ENCODE measurements around the gene ADPRM. TPM values are rescaled to one million over a fixed set of nuclear protein-coding genes. Genes with fewer than 3 reads are reported as not detected.

The ADPRM gene
- total RNA-seq, 1 experiment from 2014 or later = 7.9 TPM

DNA sequence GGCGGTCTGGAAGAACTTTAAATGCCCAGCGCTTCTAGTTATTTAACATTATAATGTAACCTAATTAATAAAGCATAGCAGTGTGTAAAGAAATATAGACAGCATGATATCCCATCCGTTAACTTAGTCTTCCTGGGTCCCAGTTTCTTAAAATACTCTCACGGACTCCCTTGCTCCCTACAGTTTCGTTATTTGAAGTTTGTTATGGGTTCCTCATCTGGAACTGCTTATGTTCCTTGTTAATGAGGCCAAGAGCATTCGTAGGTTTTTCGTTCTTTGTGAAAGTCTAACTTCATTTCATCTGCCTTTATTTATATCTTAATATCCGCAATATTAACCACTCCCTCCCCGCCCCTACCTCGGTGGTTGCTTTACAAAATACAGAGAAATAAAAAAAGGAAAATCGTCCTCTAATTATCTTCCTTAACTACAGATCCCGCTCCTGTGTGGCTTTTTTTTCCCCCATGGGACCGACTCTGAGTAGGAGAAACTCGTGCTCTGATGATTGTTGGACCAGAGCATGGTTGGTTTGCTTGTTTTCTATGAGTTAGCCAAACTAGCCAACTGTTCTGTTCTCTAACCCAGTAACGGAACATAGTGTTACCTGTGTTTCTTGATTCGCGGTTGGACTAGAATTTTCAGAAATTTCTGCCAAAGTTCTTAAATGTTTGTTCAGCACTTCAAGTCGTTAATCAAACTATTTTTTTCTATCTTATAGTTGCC is 863 bp downstream of the ADPRM start:
- H3K4me3 ChIP-seq (replicated peaks in 1 of 2; ENCODE audit: low read depth in 1 of 2, low read length in 2 of 2) = peak overlapping the region; percentile 93 to 97
- peaks cover 15 to 18% of the 10 kb centered on the region in 2 experiments; a peak in 3 of 4 replicates for H3K36me3 ChIP-seq (ENCODE audit: control insufficient read depth in 1 of 2, insufficient read depth in 2 of 2, low read length in 2 of 2)
- TF ChIP-seq JUND (IDR thresholded peaks at IDR 0.05) (no peak), SRF (IDR thresholded peaks at IDR 0.05; ENCODE audit: low read depth) (no peak), SIN3A (IDR thresholded peaks at IDR 0.05; ENCODE audit: low read depth) (no peak), ZNF274 (IDR thresholded peaks at IDR 0.05; ENCODE audit: low read depth, low read length) (no peak), EGR1 (IDR thresholded peaks at IDR 0.05; ENCODE audit: low read depth) (no peak)
- no peaks in the 10 kb centered on the region for H4K20me1 ChIP-seq (ENCODE audit: insufficient read depth)
- H3K79me2 ChIP-seq (ENCODE audit: insufficient read depth, low read length) = peaks cover 59% of the 10 kb centered on the region
- no peaks in the 10 kb centered on the region for H3K9me3 ChIP-seq (ENCODE audit: control insufficient read depth in 1 of 2, insufficient read depth in 1 of 2, low read depth in 1 of 2, low read length in 2 of 2)
- H3K4me1 ChIP-seq (ENCODE audit: control insufficient read depth in 1 of 2, insufficient read depth in 2 of 2, low read length in 2 of 2) = peaks cover 8 to 20% of the 10 kb centered on the region in 2 experiments; a peak in 3 of 4 replicates
- H3K9me2 ChIP-seq (ENCODE audit: insufficient read depth) = no peaks in the 10 kb centered on the region
- peak overlapping the region; percentile 95 for H3K9ac ChIP-seq (ENCODE audit: low read length)
- H3K4me2 ChIP-seq (ENCODE audit: low read length) = peak overlapping the region; percentile 67
- RAD21 ChIA-PET (ENCODE audit: low non-redundant PET in 1 of 2, low total read pairs in 2 of 2, uncharacterized antibody in 2 of 2, unreplicated experiment in 2 of 2) = no interaction called here
- H3K27me3 ChIP-seq (ENCODE audit: insufficient read depth, low read length) = no peaks in the 10 kb centered on the region
- H3K27ac ChIP-seq (ENCODE audit: low read depth, low read length) = peak overlapping the region; percentile 65
- DNase-seq (ENCODE audit: low read depth, low spot score) (no peak), ATAC-seq (no peak)
- H2AFZ ChIP-seq (ENCODE audit: low read depth, low read length, poor library complexity, severe bottlenecking) = peak overlapping the region; percentile 6
- BruUV-seq (replicated peaks) = TSS peak; percentile 72
- CTCF ChIA-PET = no interaction called here
- intact Hi-C loops (cut with micrococcal nuclease) = no loop called here
- POLR2A ChIA-PET = no interaction called here

DNA sequence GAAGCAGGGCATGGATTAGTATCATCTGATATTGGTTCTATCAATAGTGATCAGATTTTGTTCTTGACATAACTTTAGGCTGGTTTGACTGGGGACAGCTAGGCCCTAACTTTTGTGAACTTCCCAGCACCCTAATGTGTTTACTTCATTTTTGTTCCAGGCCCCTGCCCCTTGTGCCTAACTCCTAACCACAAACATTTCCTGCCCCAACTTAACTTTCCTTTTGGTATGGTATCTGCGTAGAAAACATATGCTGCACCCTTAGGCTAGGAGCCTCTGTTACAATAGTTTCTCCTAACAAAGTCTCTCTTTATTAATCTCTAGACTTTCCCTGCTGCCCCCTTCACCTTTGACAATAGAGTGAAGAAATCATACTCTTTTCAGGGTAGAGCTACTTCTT is 2.5 kb downstream of the ADPRM start:
- Histone ChIP-seq H2AFZ (ENCODE audit: low read depth, low read length, poor library complexity, severe bottlenecking) (no peak overlapping the region), H3K9me3 (ENCODE audit: control insufficient read depth in 1 of 2, insufficient read depth in 1 of 2, low read depth in 1 of 2, low read length in 2 of 2) (no peaks in the 10 kb centered on the region), H3K9me2 (ENCODE audit: insufficient read depth) (no peaks in the 10 kb centered on the region), H3K79me2 (ENCODE audit: insufficient read depth, low read length) (peaks cover 47% of the 10 kb centered on the region), H3K4me1 (ENCODE audit: control insufficient read depth in 1 of 2, insufficient read depth in 2 of 2, low read length in 2 of 2) (peaks cover 8 to 20% of the 10 kb centered on the region in 2 experiments; a peak in 3 of 4 replicates), H4K20me1 (ENCODE audit: insufficient read depth) (no peaks in the 10 kb centered on the region), H3K4me3 (replicated peaks in 1 of 2; ENCODE audit: low read depth in 1 of 2, low read length in 2 of 2) (no peak overlapping the region), H3K36me3 (ENCODE audit: control insufficient read depth in 1 of 2, insufficient read depth in 2 of 2, low read length in 2 of 2) (peaks cover 5 to 7% of the 10 kb centered on the region in 2 experiments; a peak in 3 of 4 replicates), H3K27me3 (ENCODE audit: insufficient read depth, low read length) (no peaks in the 10 kb centered on the region), H3K9ac (ENCODE audit: low read length) (no peak overlapping the region), H3K4me2 (ENCODE audit: low read length) (no peak overlapping the region), H3K27ac (ENCODE audit: low read depth, low read length) (no peak overlapping the region)
- ChIA-PET POLR2A (no interaction called here), CTCF (no interaction called here), RAD21 (ENCODE audit: low non-redundant PET in 1 of 2, low total read pairs in 2 of 2, uncharacterized antibody in 2 of 2, unreplicated experiment in 2 of 2) (no interaction called here)
- DNase-seq (ENCODE audit: low read depth, low spot score) = no peak
- BruUV-seq (replicated peaks) = no TSS peak
- ATAC-seq = no peak
- no peak for TF ChIP-seq EZH2 (IDR thresholded peaks at IDR 0.05)
- no peak for TF ChIP-seq ELF1 (IDR thresholded peaks at IDR 0.05; ENCODE audit: borderline replicate concordance, low read depth)
- TF ChIP-seq, protein P1, sequence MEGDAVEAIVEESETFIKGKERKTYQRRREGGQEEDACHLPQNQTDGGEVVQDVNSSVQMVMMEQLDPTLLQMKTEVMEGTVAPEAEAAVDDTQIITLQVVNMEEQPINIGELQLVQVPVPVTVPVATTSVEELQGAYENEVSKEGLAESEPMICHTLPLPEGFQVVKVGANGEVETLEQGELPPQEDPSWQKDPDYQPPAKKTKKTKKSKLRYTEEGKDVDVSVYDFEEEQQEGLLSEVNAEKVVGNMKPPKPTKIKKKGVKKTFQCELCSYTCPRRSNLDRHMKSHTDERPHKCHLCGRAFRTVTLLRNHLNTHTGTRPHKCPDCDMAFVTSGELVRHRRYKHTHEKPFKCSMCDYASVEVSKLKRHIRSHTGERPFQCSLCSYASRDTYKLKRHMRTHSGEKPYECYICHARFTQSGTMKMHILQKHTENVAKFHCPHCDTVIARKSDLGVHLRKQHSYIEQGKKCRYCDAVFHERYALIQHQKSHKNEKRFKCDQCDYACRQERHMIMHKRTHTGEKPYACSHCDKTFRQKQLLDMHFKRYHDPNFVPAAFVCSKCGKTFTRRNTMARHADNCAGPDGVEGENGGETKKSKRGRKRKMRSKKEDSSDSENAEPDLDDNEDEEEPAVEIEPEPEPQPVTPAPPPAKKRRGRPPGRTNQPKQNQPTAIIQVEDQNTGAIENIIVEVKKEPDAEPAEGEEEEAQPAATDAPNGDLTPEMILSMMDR (IDR thresholded peaks at IDR 0.05 in 2 of 3, conservative IDR thresholded peaks at IDR 0.05 in 1 of 3; ENCODE audit: borderline replicate concordance in 1 of 3, insufficient read depth in 1 of 3, low read depth in 2 of 3, low read length in 2 of 3) = no peak
- TF ChIP-seq SP1 (IDR thresholded peaks at IDR 0.05; ENCODE audit: low read depth) = no peak
- no peak for TF ChIP-seq EZH2phosphoT487 (IDR thresholded peaks at IDR 0.05; ENCODE audit: borderline replicate concordance)
- TF ChIP-seq CEBPB (IDR thresholded peaks at IDR 0.05; ENCODE audit: low read depth) = no peak
- no peak for TF ChIP-seq ZNF274 (IDR thresholded peaks at IDR 0.05; ENCODE audit: low read depth, low read length)
- no peak for TF ChIP-seq CBX3 (IDR thresholded peaks at IDR 0.05; ENCODE audit: low read depth)
- no peak for TF ChIP-seq SRF (IDR thresholded peaks at IDR 0.05; ENCODE audit: low read depth)
- intact Hi-C loops (cut with micrococcal nuclease) = no loop called here
